ENCODE data around the gene USP36. TPM values are rescaled to one million over a fixed set of nuclear protein-coding genes. Genes with fewer than 3 reads are reported as not detected.
"Not testable (repeated sequence)": the region's sequence is repeated elsewhere in the genome, so short reads cannot be mapped to it uniquely, and the experiment has no call there.

Gene USP36
- total RNA-seq, 1 experiment from 2014 or later, result 103 TPM

GRCh38 chr17:78780335-78780734 lies 60.3 kb downstream of the USP36 start:
- Histone ChIP-seq H3K9me3 (no peaks in the 10 kb centered on the region), H3K4me1 (peaks cover 7% of the 10 kb centered on the region; the same call in 1 of the 2 replicates), H3K4me3 (ENCODE audit: low read depth, low read length) (no peak overlapping the region), H3K36me3 (ENCODE audit: control insufficient read depth, insufficient read depth, low read length) (no peaks in the 10 kb centered on the region), H3K27me3 (replicated peaks; ENCODE audit: control insufficient read depth, insufficient read depth, low read length) (no peaks in the 10 kb centered on the region)
- DNase-seq, result no peak
- Mint-ChIP-seq H3K9me3 (ENCODE audit: unreplicated experiment) (no peaks in the 10 kb centered on the region), H3K27ac (ENCODE audit: unreplicated experiment) (no peak overlapping the region), H3K4me3 (ENCODE audit: unreplicated experiment) (peak overlapping the region; percentile 63), H3K4me1 (ENCODE audit: low read depth, unreplicated experiment) (peaks cover 7% of the 10 kb centered on the region), H3K27me3 (ENCODE audit: insufficient read depth, unreplicated experiment) (no peaks in the 10 kb centered on the region), H3K36me3 (ENCODE audit: insufficient read depth, unreplicated experiment) (peaks cover 6% of the 10 kb centered on the region)
- no peak for TF ChIP-seq CTCF (IDR thresholded peaks at IDR 0.05; ENCODE audit: insufficient read depth in 1 of 2, low read depth in 1 of 2, low read length in 1 of 2, severe bottlenecking in 1 of 2, unreplicated experiment in 1 of 2)
- BruUV-seq (replicated peaks), result no TSS peak
- ChIA-PET CTCF (no interaction called here), POLR2A (no interaction called here)
- intact Hi-C loops (cut with micrococcal nuclease; ENCODE audit: unreplicated experiment), result no loop called here

DNA sequence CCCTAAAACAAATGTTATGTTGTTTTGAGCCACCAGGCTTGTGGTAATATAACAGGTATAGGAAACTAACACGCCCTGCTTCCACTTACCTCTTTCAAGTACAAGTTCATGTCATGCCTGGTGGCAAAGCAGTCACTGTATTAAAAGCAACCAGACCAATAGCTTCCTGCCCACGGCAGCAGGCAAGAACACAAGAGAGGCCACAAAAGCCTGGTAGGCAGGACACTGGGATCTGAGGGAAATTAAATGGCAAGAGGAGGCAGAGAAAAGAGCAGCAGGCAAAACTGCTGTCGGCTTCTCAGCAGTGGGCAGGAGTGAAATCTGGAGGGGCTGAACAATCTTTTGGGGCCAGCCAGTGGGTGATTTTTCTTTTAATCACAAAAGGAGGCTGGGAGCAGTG lies 60.8 kb downstream of the USP36 start:
- no peak for TF ChIP-seq CTCF (IDR thresholded peaks at IDR 0.05; ENCODE audit: insufficient read depth in 1 of 2, low read depth in 1 of 2, low read length in 1 of 2, severe bottlenecking in 1 of 2, unreplicated experiment in 1 of 2)
- peaks cover 7% of the 10 kb centered on the region; the same call in 1 of the 2 replicates for H3K4me1 ChIP-seq
- Mint-ChIP-seq H3K27me3 (ENCODE audit: insufficient read depth, unreplicated experiment) (no peaks in the 10 kb centered on the region), H3K9me3 (ENCODE audit: unreplicated experiment) (no peaks in the 10 kb centered on the region), H3K4me1 (ENCODE audit: low read depth, unreplicated experiment) (peaks cover 7% of the 10 kb centered on the region), H3K27ac (ENCODE audit: unreplicated experiment) (no peak overlapping the region), H3K4me3 (ENCODE audit: unreplicated experiment) (peak overlapping the region; percentile 63), H3K36me3 (ENCODE audit: insufficient read depth, unreplicated experiment) (peaks cover 6% of the 10 kb centered on the region)
- no peak overlapping the region for H3K4me3 ChIP-seq (ENCODE audit: low read depth, low read length)
- no peaks in the 10 kb centered on the region for H3K27me3 ChIP-seq (replicated peaks; ENCODE audit: control insufficient read depth, insufficient read depth, low read length)
- intact Hi-C loops (cut with micrococcal nuclease; ENCODE audit: unreplicated experiment), result no loop called here
- DNase-seq, result no peak
- no peaks in the 10 kb centered on the region for H3K9me3 ChIP-seq
- H3K36me3 ChIP-seq (ENCODE audit: control insufficient read depth, insufficient read depth, low read length), result no peaks in the 10 kb centered on the region
- no TSS peak for BruUV-seq (replicated peaks)
- POLR2A ChIA-PET, result no interaction called here
- CTCF ChIA-PET, result no interaction called here

DNA sequence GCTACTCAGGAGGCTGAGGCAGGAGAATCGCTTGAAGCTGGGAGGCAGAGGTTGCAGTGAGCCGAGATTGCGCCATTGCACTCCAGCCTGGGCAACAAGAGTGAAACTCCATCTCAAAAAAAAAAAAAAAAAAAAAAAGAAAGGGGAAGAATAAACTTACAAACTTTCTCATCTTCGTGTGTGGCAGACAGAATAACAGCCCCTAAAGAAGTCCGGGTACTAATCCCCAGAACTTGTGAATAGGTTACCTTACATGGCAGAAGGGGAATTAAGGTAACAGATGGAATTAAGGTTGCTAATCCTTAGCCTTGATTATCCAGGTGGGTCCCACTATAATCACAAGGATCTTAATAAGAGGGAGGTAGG lies 61.3 kb downstream of the USP36 start:
- H3K27me3 ChIP-seq (replicated peaks; ENCODE audit: control insufficient read depth, insufficient read depth, low read length); H3K36me3 Mint-ChIP-seq (ENCODE audit: insufficient read depth, unreplicated experiment); H3K4me3 ChIP-seq (ENCODE audit: low read depth, low read length); H3K27me3 Mint-ChIP-seq (ENCODE audit: insufficient read depth, unreplicated experiment); intact Hi-C loops (cut with micrococcal nuclease; ENCODE audit: unreplicated experiment); H3K4me1 ChIP-seq; H3K9me3 Mint-ChIP-seq (ENCODE audit: unreplicated experiment); CTCF ChIA-PET; POLR2A ChIA-PET; H3K36me3 ChIP-seq (ENCODE audit: control insufficient read depth, insufficient read depth, low read length); BruUV-seq (replicated peaks); H3K4me1 Mint-ChIP-seq (ENCODE audit: low read depth, unreplicated experiment); H3K9me3 ChIP-seq; H3K27ac Mint-ChIP-seq (ENCODE audit: unreplicated experiment); DNase-seq: not testable (repeated sequence)
- peak overlapping the region; percentile 63 for H3K4me3 Mint-ChIP-seq (ENCODE audit: unreplicated experiment)

DNA sequence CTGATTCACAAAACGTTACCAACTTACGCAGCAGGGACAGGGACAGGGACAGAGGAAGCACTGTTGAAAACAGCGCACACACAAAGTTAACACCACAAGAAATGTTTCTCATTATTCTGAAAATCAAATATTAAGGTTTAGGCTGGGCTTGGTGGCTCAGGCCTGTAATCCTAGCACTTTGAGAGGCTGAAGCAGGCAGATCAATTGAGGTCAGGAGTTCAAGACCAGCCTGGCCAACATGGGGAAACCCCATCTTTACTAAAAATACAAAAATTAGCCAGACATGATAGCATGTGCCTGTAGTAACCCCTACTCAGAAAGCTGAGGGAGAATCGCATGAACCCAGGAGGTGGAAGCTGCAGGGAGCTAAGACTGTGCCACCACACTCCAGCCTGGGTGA lies 62.7 kb downstream of the USP36 start:
- BruUV-seq (replicated peaks), result no TSS peak
- ChIA-PET POLR2A (no interaction called here), CTCF (no interaction called here)
- Mint-ChIP-seq H3K4me1 (ENCODE audit: low read depth, unreplicated experiment) (peaks cover 7% of the 10 kb centered on the region), H3K9me3 (ENCODE audit: unreplicated experiment) (no peaks in the 10 kb centered on the region), H3K27me3 (ENCODE audit: insufficient read depth, unreplicated experiment) (no peaks in the 10 kb centered on the region), H3K36me3 (ENCODE audit: insufficient read depth, unreplicated experiment) (peaks cover 6% of the 10 kb centered on the region), H3K4me3 (ENCODE audit: unreplicated experiment) (no peak overlapping the region), H3K27ac (ENCODE audit: unreplicated experiment) (no peak overlapping the region)
- TF ChIP-seq CTCF (IDR thresholded peaks at IDR 0.05; ENCODE audit: insufficient read depth in 1 of 2, low read depth in 1 of 2, low read length in 1 of 2, severe bottlenecking in 1 of 2, unreplicated experiment in 1 of 2), result no peak
- no peaks in the 10 kb centered on the region for H3K9me3 ChIP-seq
- DNase-seq, result no peak
- intact Hi-C loops (cut with micrococcal nuclease; ENCODE audit: unreplicated experiment), result no loop called here
- H3K27me3 ChIP-seq (replicated peaks; ENCODE audit: control insufficient read depth, insufficient read depth, low read length), result no peaks in the 10 kb centered on the region
- peaks cover 4% of the 10 kb centered on the region; the same call in 1 of the 2 replicates for H3K4me1 ChIP-seq
- H3K36me3 ChIP-seq (ENCODE audit: control insufficient read depth, insufficient read depth, low read length), result no peaks in the 10 kb centered on the region
- H3K4me3 ChIP-seq (ENCODE audit: low read depth, low read length), result no peak overlapping the region
